GM18526 (cell line): ENCODE results near the gene LUC7L.

Source experiments
- POLR2A ChIP-seq: IDR thresholded peaks from 3 replicates; pipeline ENCODE4 v1.6.1; 2011; ENCODE audit not compliant: insufficient read length; ENCODE audit errors: extremely low read depth

The LUC7L gene

DNA sequence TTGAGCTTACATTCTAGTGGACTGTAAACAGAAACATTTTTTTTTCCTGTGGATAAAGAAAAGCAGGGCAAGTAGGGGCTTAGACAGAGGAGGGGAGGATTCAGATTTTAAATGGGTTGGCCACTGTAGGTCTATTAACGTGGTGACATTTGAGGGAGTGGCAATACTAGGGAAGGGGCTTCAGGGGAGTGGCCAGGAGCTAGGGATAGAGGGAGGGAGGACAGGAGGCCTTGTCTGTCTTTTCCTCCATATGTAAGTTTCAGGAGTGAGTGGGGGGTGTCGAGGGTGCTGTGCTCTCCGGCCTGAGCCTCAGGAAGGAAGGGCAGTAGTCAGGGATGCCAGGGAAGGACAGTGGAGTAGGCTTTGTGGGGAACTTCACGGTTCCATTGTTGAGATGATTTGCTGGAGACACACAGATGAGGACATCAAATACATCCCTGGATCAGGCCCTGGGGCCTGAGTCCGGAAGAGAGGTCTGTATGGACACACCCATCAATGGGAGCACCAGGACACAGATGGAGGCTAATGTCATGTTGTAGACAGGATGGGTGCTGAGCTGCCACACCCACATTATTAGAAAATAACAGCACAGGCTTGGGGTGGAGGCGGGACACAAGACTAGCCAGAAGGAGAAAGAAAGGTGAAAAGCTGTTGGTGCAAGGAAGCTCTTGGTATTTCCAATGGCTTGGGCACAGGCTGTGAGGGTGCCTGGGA is 70.0 kb downstream of the LUC7L start:
- TF ChIP-seq POLR2A: no peak

DNA sequence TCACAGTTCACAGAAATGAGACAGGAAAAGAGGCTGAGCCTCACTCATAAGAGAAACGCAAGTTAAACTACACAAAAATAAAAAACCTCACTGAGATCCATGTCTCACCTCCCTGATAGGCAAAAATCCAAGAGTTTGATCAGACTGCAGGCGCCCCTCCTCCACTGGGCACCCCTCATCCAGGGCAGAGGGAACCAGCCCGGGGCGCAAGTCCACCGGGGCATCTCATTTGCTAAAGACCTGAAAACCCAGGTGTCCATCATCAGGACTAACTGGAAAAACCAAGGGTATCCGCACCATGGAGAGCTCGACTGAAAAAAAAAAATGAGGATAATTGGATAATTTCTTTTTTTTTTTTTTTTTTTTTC is 74.2 kb downstream of the LUC7L start:
- no peak for TF ChIP-seq POLR2A

DNA sequence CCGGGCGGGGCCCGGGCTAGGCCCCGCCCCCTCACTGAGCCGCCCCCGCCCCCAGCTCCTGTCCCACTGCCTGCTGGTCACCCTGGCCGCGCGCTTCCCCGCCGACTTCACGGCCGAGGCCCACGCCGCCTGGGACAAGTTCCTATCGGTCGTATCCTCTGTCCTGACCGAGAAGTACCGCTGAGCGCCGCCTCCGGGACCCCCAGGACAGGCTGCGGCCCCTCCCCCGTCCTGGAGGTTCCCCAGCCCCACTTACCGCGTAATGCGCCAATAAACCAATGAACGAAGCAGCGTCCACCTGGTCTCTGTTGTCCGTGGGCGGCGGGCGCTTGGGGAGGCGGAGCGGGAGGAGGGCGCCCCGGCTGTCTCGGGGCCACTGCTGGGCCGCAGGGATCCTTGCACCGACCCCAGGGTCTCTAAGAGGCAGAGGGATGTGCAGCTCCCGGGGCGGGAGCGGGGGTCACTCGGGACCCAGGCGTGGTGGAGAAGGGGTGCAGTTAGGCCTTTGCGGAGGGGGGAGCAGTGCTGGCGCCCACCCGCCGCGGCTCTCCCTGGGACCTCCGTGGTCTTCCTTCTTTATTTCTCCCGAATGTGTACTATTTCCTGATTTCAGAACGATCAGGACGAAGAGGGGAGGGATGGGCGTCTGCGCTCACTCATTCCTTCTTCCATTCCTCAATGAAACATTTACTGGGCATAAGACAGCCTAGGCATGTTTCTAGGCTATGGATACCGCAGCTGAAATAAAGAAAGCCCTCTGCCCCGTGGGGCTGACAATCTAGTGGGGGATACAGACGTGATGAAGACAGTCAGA is 74.8 kb downstream of the LUC7L start:
- TF ChIP-seq POLR2A: no peak

DNA sequence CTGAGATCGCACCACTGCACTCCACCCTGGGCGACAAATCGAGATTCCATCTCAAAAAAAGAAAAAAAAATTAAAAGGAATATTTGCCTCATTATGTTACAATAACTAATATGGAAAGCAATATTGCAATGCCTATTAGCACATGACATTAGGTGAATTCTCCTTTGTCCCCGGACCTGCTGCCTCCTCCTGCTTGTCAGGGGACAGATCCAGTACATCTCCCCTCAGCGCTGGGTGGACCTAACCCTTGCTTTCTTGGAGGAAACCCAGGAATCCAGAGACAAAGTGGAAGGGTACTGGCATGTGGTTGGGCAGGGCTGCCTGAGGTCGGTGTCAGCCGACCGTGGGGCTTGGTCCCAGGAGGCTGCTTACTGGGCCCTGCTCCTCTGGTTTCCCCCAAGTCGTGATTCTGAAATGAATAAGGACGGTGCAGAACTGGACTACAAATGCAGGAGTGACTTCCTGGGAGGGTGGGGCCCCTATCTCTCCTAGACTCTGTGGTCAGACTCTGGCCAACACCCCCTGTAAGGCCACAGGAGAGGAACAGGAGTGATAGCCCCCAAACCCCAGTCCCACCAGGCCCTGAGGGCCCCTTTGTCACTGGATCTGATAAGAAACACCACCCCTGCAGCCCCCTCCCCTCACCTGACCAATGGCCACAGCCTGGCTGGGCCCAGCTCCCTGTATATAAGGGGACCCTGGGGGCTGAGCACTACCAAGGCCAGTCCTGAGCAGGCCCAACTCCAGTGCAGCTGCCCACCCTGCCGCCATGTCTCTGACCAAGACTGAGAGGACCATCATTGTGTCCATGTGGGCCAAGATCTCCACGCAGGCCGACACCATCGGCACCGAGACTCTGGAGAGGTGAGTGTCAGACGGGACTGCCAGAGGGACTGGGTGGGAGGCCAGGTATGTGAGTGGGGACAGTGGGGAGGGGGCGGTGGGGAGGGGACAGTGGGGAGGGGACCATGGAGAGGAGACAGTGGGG is 76.8 kb downstream of the LUC7L start, which contains the start of gene HBZ:
Gene HBZ (plus strand): TSS at position 504 of the 988 bp plus-strand sequence. CDS start 266 bp downstream, at position 770.
- no peak for TF ChIP-seq POLR2A

DNA sequence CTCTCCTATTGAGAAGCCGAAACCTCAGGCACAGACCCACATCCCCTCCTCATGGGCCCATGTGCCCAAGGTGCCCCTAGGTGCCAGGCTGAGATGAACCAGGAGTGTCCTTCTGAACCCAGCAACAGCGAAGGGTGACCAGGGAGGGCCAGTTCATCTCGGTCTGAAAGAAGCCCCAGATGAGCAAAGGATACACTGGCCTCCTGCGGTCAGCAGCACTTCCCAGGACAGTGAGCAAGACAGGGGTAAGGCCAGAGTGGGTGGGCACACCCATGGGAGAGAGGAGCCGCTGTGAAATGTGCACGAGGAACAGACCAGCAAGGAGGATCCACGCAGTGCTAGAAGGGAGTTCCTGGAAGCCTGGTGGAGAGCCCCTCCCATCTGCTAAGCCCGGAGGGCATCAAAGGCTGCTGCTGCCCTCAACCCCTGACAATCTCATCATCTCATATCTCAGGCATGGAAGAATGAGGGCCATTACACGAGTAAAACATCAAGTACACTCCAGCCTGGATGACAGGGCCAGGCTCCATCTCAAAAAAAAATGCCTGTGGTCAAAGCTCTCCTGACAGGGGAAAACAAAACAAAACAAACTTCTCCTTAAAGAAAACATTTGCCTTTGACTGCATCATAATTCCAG is 80.1 kb downstream of the LUC7L start:
- no peak for TF ChIP-seq POLR2A

DNA sequence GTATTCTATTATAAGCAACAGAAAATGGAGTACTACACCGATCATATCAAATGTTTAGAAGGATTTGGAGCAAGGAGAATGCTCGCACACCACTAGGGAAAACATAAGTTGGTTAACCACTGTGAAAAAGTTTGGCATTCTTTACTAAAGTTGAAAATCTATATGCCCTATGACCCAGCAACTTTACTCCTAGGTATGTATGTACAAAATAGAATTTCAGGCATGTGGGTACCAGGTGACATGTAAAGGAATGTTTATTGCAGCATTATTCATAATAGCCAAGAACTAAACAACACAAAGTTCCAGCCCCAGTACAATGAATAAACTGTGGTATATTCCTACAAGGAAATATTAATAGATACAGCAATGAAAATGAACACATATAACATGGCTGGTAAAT is 82.6 kb downstream of the LUC7L start:
- TF ChIP-seq POLR2A: no peak

DNA sequence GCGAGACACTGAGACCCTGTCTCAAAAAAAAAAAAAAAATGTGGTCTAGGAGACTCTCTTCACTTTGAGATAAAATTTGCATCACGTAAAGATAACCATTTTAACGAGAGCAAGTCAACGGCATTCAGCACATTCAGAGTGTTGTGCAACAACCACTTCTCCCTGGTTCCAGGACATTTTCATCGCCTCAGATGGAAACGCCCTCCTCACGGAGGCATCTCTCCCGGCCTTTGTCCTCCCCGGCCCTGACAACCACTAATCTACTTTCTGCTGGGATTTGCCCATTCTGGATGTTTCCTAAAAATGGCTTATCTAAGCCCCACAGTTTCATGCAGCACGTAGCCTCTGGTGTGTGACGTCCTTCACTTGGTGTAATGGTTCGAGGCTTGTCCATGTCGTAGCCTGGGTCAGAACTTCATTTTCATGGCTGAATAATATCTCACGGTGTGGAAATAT is 84.4 kb downstream of the LUC7L start:
- TF ChIP-seq POLR2A: no peak

DNA sequence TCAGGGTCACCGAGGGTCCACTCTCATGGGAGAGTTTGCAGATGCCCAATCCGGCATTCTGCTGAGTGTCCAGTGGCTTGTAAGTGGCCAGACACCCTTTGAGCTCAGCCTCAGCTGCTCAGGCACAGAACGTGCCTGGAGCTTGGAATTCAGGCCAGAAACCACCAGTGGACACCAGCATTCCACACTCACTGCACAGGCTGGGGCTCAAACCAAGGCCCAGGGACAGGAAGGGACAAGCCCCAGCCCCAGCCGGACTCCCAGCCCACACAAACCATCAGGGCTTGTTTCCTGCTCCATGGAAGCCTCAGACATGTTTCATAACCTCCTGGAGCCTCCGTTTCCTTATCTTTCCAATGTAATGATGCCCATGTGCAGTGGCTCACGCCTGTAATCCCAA is 85.8 kb downstream of the LUC7L start:
- TF ChIP-seq POLR2A: no peak

DNA sequence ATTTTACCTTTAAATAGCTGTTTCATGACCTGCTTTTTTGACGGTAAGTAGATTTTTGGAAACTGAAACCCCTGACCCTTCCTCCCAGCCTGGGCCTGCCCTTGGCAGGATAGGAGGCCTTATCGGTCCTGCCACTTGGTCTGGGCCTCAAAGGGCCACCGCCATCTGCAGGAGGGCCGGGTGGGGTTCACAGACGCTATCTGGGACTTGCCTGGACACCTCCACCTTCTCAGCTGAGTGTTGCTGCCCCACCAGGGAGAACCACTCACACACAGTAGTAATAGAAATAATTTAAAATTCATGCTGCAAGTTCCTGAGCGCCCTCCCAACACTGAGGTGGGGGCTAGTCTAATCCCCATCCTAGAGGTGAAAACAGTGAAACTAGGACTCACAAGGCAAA is 86.2 kb downstream of the LUC7L start:
- TF ChIP-seq POLR2A: no peak

DNA sequence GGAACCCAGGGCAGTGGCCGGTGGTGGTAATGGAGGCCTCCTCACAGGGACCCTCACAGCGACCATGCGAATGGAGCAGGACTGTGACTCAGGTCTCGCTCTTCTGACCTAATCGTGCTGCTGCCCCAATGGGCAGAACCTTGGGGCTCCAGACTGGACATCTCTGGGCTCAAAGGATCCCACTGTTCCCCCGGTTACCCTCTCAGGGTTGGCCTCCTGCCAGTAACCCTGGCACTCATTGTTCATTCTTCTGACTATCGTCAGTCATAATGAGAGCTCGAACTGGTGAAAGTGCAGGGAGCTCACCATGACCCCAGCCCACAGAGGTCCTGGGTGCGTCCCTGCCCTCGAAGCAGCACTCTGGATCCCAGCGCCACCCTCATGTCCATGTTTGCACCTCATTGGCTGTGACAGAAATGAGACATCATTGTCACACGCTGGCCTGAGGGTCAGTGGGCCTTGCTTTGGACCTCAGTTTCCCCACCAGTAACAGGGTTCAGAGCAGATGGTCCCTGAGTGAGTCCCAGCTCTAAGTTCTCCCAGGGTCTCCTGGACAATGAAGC is 86.8 kb downstream of the LUC7L start:
- TF ChIP-seq POLR2A: no peak

DNA sequence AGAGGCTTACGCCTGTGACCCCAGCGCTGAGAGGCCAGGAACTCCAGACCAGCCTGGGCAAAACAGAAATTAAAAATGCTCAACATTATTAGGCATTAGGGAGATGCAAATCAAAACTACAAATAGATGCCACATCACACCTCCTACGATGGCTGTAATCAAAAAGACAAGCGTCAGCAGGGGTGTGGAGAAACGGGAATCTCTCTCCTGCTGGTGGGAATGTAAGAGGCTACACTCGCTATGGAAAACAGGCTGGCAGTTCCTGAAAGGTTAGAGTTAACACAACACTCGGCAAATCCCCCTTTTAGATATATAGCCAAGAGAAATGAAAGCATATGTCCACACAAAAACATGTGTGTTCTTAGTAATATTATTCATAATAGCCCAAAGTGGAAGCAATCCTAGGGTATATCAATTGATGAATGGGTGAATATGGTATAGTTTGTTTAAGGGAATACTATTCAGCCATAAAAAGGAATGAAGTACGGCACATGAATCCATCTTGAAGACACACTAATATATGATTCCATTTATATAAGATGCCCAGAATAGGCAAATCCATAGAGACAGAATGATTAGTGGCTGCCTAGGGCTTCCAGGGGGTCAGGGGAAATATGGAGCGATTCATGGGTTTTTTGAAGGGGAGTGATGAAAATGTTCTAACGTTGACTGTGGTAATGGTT is 88.9 kb downstream of the LUC7L start:
- TF ChIP-seq POLR2A: no peak
